BLaER1 (cell line): Measurements from ENCODE around the gene UBE3C.
"Not testable (repeated sequence)": the region's sequence is repeated elsewhere in the genome, so short reads cannot be mapped to it uniquely, and the experiment has no call there.

Experiments
- H3K27ac ChIP-seq: shearing (Covaris generic); formaldehyde crosslinking; 2 replicates; pipeline ENCODE4 v1.8.1; 2022
- H3K27me3 ChIP-seq: shearing (Covaris generic); formaldehyde crosslinking; 2 replicates; pipeline ENCODE4 v1.8.1; 2022
- H3K36me3 ChIP-seq: shearing (Covaris generic); formaldehyde crosslinking; 2 replicates; pipeline ENCODE4 v1.8.1; 2022
- H3K4me1 ChIP-seq: shearing (Covaris generic); formaldehyde crosslinking; 2 replicates; pipeline ENCODE4 v1.8.1; 2022
- H3K4me2 ChIP-seq: shearing (Covaris generic); formaldehyde crosslinking; 2 replicates; pipeline ENCODE4 v1.8.1; 2022
- H3K4me3 ChIP-seq: shearing (Covaris generic); formaldehyde crosslinking; 2 replicates; pipeline ENCODE4 v1.8.1; 2022
- H3K9ac ChIP-seq: shearing (Covaris generic); formaldehyde crosslinking; 2 replicates; pipeline ENCODE4 v1.8.1; 2022
- H3K9me3 ChIP-seq: shearing (Covaris generic); formaldehyde crosslinking; 2 replicates; pipeline ENCODE4 v1.8.1; 2022
- H4K20me1 ChIP-seq: shearing (Covaris generic); formaldehyde crosslinking; 2 replicates; pipeline ENCODE4 v1.8.1; 2022
- Cebpa-rat ChIP-seq: shearing (Covaris generic); IDR thresholded peaks from 2 replicates; pipeline ENCODE4 v1.8.1; 2022

The UBE3C gene

DNA sequence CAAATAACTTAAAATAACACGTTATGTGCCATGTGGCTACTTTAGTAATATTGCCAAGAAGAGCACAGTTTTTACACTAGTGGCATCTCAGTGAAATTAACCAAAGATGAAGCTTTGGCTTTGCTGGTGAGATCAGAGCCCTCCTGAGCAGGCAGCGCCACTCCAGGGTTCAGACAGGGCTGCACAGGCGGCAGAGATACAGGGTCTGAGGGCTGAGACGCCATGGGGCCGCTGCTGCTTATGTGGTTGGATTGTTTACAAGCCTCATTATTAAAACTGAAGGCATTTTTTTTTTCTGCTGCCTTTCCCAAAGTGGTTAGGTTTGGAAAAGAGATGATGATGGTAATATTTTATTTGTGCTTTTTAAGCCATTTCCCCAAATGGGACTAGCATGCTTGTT is 129.2 kb downstream of the UBE3C start:
- TF ChIP-seq Cebpa-rat: no peak
- Histone ChIP-seq H3K9ac (no peak overlapping the region), H3K27ac (no peak overlapping the region), H3K36me3 (peaks cover 84% of the 10 kb centered on the region), H3K27me3 (no peaks in the 10 kb centered on the region), H3K4me2 (no peak overlapping the region), H3K9me3 (no peaks in the 10 kb centered on the region), H4K20me1 (no peaks in the 10 kb centered on the region; the same call in 1 of the 2 replicates), H3K4me1 (peaks cover 21% of the 10 kb centered on the region), H3K4me3 (no peak overlapping the region)

DNA sequence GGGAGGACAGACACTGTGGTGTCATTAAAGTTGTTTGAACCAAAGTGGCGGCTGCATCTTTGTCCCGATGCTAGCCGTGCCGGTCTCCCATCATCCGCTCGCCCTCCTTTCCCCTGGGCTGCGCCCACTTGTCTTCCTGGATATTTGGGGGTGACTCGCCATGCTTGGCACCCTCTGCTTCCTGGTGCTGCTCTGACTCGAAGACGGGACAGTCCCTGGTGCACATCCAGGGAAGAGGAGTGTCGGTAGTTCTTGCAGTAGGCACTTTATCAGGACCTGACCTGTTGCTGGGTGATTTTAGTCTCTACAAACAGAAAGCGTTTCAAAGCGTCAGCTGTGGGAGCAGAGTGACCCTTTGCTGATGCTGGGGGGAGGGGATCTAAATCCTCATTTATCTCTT is 129.8 kb downstream of the UBE3C start:
- Histone ChIP-seq H3K4me2 (no peak overlapping the region), H3K9me3 (no peaks in the 10 kb centered on the region), H3K4me3 (no peak overlapping the region), H3K4me1 (peaks cover 26% of the 10 kb centered on the region), H4K20me1 (no peaks in the 10 kb centered on the region; the same call in 1 of the 2 replicates), H3K9ac (no peak overlapping the region), H3K27me3 (no peaks in the 10 kb centered on the region), H3K36me3 (peaks cover 78% of the 10 kb centered on the region), H3K27ac (no peak overlapping the region)
- no peak for TF ChIP-seq Cebpa-rat

DNA sequence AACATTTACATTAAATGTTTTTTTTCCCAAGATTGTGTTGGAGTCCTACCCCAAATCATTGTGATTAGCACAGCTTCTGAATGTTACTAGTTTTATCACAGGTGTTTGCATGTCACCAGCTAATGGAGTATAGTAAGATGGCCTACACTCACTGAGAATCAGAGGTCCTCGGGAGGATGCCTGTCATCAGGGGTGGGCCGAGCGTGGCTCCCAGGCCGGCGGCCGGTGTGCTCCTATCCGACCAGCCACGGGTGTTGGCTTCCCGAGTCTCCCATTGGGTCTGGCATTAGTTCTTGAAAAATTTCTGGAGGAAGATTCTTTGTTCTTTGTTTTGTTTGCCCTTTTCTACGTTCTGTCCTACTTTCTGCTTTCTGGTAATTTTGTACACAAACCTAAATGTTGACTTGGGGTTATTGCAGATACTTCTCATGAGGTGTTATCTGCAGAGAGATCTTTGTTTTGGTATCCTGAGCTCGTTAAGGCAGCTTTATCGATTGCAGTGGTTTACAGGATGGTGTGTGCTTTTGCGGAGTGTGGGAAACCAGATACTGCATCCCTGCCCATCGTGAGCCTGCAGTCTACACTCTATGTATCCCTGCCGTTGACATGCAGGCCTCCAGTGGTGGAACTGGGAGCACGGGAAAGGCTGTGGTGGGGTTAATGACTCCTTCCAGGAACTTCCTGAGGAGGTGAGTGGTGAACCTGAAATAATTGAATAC is 130.8 kb downstream of the UBE3C start:
- Histone ChIP-seq H3K9me3 (no peaks in the 10 kb centered on the region), H3K27ac (no peak overlapping the region), H3K36me3 (peaks cover 69% of the 10 kb centered on the region), H3K4me1 (peaks cover 31% of the 10 kb centered on the region), H3K9ac (no peak overlapping the region), H3K27me3 (no peaks in the 10 kb centered on the region), H4K20me1 (no peaks in the 10 kb centered on the region; the same call in 1 of the 2 replicates), H3K4me3 (no peak overlapping the region), H3K4me2 (no peak overlapping the region)
- TF ChIP-seq Cebpa-rat: no peak

DNA sequence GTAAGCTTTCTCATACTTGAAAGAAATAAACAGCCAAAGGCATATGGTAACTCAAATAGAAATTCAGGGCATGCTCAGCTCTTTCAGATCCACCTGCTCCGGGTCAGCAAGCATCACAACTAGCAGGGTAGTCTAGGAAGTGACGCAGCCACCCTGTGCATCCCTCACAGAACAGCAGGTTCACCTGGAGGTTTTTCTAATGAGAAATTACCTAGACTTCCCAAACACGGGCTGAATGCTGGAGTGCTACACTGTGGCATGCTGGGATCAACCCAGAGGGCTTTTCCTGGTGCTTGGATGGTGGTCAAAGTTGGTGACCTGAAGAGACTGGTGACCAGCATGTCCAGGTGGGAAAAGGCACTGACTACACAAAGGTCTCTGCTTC is 131.3 kb downstream of the UBE3C start:
- Histone ChIP-seq H3K27me3 (no peaks in the 10 kb centered on the region), H4K20me1 (no peaks in the 10 kb centered on the region; the same call in 1 of the 2 replicates), H3K4me3 (no peak overlapping the region), H3K4me1 (peaks cover 31% of the 10 kb centered on the region), H3K9ac (no peak overlapping the region), H3K4me2 (no peak overlapping the region), H3K9me3 (no peaks in the 10 kb centered on the region), H3K36me3 (peaks cover 64% of the 10 kb centered on the region), H3K27ac (no peak overlapping the region)
- TF ChIP-seq Cebpa-rat: no peak

DNA sequence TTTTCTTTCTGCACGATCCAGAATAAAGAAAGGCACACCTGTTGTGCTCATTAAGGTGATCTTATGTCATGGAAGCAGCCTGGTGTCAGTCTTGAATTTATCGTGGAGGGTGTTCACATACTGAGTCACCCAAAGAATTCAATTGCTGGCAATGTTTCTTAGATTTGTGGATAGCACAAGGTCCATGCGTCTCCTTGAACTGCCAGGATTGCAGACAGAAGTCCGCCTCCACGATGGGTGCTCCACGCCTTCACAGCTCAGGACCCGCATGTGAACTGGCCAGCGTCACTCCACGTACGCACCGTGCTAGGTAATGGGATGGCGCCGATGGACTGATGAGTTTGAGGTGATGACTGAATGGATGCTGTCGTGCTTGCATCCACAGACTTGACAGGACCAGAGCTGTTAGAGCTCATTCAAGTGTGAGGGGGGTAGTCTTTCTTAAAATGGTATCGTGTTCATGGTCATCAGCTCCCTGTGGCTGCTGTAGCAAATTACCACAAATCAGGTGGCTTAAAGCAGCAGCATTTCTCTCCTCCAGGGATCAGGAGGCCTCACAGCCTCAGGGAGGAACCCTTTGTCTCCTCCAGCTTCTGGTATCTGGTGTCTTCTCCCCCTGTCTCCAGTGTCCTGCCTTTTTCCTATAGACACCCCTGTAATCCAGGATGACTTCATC is 132.7 kb downstream of the UBE3C start:
- peaks cover 39% of the 10 kb centered on the region for H3K4me1 ChIP-seq
- peak overlapping the region; percentile 27; the same call in 1 of the 2 replicates for H3K9ac ChIP-seq
- peak overlapping the region; percentile 5; the same call in 1 of the 2 replicates for H3K27ac ChIP-seq
- H3K36me3 ChIP-seq: peaks cover 51% of the 10 kb centered on the region
- H3K4me3 ChIP-seq: no peak overlapping the region
- H3K4me2 ChIP-seq: peak overlapping the region; percentile 28; the same call in 1 of the 2 replicates
- H3K9me3 ChIP-seq: no peaks in the 10 kb centered on the region
- H3K27me3 ChIP-seq: no peaks in the 10 kb centered on the region
- no peaks in the 10 kb centered on the region; the same call in 1 of the 2 replicates for H4K20me1 ChIP-seq
- no peak for TF ChIP-seq Cebpa-rat

DNA sequence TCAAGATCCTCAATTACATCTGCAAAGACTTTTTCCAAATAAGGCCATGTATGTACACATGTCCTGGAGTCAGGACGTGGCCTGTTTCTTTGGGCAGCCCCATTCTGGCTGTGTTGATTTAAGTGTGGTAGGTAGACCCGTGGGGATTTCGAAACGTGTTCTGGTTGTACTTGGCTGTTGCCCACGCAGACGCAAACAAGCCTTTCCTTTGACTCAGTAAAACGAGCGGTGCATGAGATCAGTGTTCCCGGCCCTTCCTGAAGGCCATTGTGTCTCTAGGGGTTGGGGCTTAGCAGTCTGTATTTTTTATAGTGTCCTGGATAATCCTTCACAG is 133.2 kb downstream of the UBE3C start:
- no peak for TF ChIP-seq Cebpa-rat

DNA sequence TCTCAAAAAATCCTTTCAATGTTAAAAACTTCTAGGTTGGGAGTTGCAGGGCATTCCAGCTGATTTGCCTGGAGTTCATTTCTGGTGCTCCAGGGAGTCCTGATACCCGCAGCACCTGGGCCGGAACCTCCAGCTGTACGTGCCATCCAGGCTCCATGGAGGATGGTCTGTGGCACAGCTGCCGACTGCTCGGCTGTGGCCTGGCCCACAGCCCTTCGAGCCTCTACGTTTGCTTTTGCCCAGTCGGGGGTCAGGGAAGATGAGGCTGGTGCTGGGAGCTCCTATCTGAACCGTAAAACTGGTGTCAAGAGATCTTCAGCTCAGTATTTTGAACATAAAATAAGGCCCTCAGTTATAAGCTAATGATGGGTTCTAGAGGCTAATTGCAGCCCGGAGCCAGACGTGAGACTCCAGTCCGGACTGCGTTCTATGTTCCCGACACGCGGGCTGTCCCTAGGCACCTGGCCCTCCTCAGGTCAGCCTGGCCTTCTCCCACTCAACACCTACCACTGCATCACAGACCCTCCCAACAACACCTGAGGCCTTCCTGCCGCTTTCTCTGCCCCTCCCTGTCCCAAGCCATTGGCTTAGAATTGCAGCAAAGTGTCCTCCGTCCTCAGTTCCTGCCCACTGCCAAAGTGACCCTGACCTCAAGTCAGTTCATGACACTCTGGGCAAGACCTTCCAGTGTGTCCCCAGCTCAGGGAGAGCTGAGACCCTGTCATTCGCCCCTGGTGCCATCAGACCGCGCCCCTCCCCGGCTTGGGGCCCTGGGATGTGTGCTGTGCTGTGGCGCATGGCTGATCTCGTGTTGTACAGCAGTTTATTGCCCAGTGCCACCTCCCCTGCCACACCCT is 133.9 kb downstream of the UBE3C start:
- TF ChIP-seq Cebpa-rat: no peak
- no peaks in the 10 kb centered on the region; the same call in 1 of the 2 replicates for H4K20me1 ChIP-seq
- H3K4me3 ChIP-seq: no peak overlapping the region
- H3K36me3 ChIP-seq: peaks cover 40% of the 10 kb centered on the region
- H3K4me1 ChIP-seq: peaks cover 51% of the 10 kb centered on the region
- 0 out of 2 replicates have a peak overlapping the region, but pooled peaks have one; percentile 28 for H3K4me2 ChIP-seq
- peak overlapping the region; percentile 27; the same call in 1 of the 2 replicates for H3K9ac ChIP-seq
- H3K9me3 ChIP-seq: no peaks in the 10 kb centered on the region
- H3K27me3 ChIP-seq: no peaks in the 10 kb centered on the region
- 0 out of 2 replicates have a peak overlapping the region, but pooled peaks have one; percentile 5 for H3K27ac ChIP-seq

More for the DNA sequence above, 133.2 kb downstream of the UBE3C start:
- peak overlapping the region; percentile 5; the same call in 1 of the 2 replicates for H3K27ac ChIP-seq
- peaks cover 44% of the 10 kb centered on the region for H3K4me1 ChIP-seq
- H3K9ac ChIP-seq: peak overlapping the region; percentile 27; the same call in 1 of the 2 replicates
- H3K36me3 ChIP-seq: peaks cover 46% of the 10 kb centered on the region
- H3K4me2 ChIP-seq: peak overlapping the region; percentile 28; the same call in 1 of the 2 replicates
- no peaks in the 10 kb centered on the region; the same call in 1 of the 2 replicates for H4K20me1 ChIP-seq
- no peaks in the 10 kb centered on the region for H3K27me3 ChIP-seq
- H3K4me3 ChIP-seq: no peak overlapping the region
- no peaks in the 10 kb centered on the region for H3K9me3 ChIP-seq

DNA sequence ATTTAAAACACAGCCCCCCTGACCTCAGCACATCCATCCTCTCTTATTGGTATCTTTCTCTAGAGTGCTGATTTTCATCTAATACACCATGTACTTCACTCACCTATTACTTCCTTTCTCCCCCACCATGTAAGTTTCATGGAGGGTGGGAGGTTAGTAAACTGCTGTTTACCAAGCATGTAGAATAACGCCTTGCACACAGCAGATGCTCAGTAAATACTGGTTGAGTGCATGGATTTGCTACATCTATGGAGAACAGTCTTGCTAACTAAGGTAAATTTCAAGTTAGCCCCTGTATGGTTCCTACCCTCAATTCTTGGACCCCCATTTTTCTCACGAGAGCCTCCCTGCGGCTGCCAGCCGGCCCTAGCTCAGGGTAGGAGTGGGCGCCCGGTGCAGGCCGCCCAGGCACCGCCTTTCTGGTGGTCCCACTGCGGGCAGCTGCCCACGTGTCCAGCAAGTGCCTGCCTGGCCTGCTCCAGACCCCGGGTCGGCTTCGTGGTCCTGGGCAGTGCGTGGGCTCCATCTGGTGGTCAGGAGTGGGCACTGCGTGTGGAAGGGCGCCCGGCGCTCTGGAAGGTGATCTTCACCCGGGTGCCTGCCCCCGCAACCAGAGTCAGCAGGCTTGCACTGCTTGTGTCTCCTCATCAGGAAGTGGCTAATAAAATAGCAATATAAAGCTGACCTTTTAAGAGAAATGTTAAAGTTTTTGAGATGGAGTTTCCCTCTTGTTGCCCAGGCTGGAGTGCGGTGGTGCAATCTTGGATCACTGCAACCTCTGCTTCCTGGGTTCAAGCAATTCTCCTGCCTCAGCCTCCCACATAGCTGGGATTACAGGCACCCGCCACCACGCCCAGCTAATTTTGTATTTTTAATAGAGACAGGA is 134.7 kb downstream of the UBE3C start:
- Histone ChIP-seq H3K4me3 (no peak overlapping the region), H3K27me3 (no peaks in the 10 kb centered on the region), H4K20me1 (no peaks in the 10 kb centered on the region; the same call in 1 of the 2 replicates), H3K36me3 (peaks cover 31% of the 10 kb centered on the region), H3K9ac (no peak overlapping the region), H3K9me3 (no peaks in the 10 kb centered on the region), H3K27ac (no peak overlapping the region), H3K4me2 (peak overlapping the region; percentile 27), H3K4me1 (peaks cover 59% of the 10 kb centered on the region)
- no peak for TF ChIP-seq Cebpa-rat

DNA sequence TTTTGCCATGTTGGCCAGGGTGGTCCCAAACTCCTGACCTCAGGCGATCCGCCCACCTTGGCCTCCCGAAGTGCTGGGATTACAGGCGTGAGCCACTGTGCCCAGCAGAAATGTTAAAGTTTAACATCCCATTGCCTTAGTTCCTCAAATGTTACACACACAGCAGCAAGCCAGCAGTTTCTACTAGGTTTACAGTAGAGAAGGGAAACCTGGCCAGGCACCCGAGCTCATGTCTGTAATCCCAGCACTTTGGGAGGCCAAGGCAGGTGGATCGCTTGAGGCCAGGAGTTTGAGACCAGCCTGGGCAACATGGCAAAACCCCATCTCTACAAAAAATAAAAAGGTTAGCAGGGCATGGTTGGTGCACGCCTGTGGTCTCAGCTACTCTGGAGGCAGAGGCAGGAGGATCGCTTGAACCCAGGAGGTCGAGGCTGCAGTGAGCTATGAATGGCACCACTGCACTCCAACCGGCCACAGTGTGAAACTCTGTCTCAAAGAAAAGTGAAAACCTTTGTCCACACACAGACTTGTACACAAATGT is 135.4 kb downstream of the UBE3C start:
- H3K9me3 ChIP-seq, H3K4me2 ChIP-seq, H3K27ac ChIP-seq, H3K27me3 ChIP-seq, H3K9ac ChIP-seq, H4K20me1 ChIP-seq, H3K4me3 ChIP-seq: not testable (repeated sequence)
- Histone ChIP-seq H3K4me1 (peaks cover 66% of the 10 kb centered on the region), H3K36me3 (peaks cover 27% of the 10 kb centered on the region)
